Mesothelial cell of epicardium (in vitro differentiated cells): ENCODE data around the gene PSTPIP1. TPM values are rescaled to one million over a fixed set of nuclear protein-coding genes. Genes with fewer than 3 reads are reported as not detected.

ENCODE experiments used
- DNase-seq, 2 experiments: peaks; one replicate each; pipeline ENCODE4 v3.0.0; 2021; ENCODE audit warnings: low spot score in 2 of 2; ENCODE audit not compliant: unreplicated experiment in 2 of 2
- H3K27ac Mint-ChIP-seq: 2 replicates; pipeline ENCODE4 v1.8.0; 2021; ENCODE audit warnings: mixed read lengths
- H3K27me3 Mint-ChIP-seq: 2 replicates; pipeline ENCODE4 v1.8.0; 2021; ENCODE audit warnings: low read depth, mixed read lengths
- H3K36me3 Mint-ChIP-seq: 2 replicates; pipeline ENCODE4 v1.8.0; 2021; ENCODE audit warnings: mixed read lengths
- H3K4me1 Mint-ChIP-seq: 2 replicates; pipeline ENCODE4 v1.8.0; 2021; ENCODE audit warnings: mixed read lengths
- H3K4me3 Mint-ChIP-seq: 2 replicates; pipeline ENCODE4 v1.8.0; 2021; ENCODE audit warnings: mild to moderate bottlenecking, moderate library complexity, mixed read lengths
- H3K9me3 Mint-ChIP-seq: 2 replicates; pipeline ENCODE4 v1.8.0; 2021; ENCODE audit warnings: mixed read lengths
- CTCF ChIP-seq: fragments of 200-600 bp; sonication (generic); IDR thresholded peaks from one replicate; pipeline ENCODE4 v1.5.0; 2021; ENCODE audit warnings: antibody characterized with exemption; ENCODE audit not compliant: unreplicated experiment
- total RNA-seq: library from RNA; stranded (reverse); gene quantifications from 3 replicates; pipeline ENCODE4 v1.2.1, GENCODE V29; 2021

The PSTPIP1 gene
- total RNA-seq, 1 donor from 2014 or later: not detected

- H3K4me1 Mint-ChIP-seq: peaks cover 2% of the 10 kb centered on the region
- no peak for TF ChIP-seq CTCF
- H3K27ac Mint-ChIP-seq: no peak overlapping the region
- H3K27me3 Mint-ChIP-seq: peaks cover 12% of the 10 kb centered on the region
- no peaks in the 10 kb centered on the region for H3K36me3 Mint-ChIP-seq
- peaks cover 9% of the 10 kb centered on the region for H3K9me3 Mint-ChIP-seq
- DNase-seq: no peak
- H3K4me3 Mint-ChIP-seq: no peak overlapping the region
These were observed 20.4 kb upstream of the PSTPIP1 start for GRCh38 chr15:76974456-76975036.

GRCh38 chr15:76976141-76976540 lies 18.8 kb upstream of the PSTPIP1 start:
- no peaks in the 10 kb centered on the region for H3K36me3 Mint-ChIP-seq
- H3K4me3 Mint-ChIP-seq: no peak overlapping the region
- H3K27me3 Mint-ChIP-seq: peaks cover 12% of the 10 kb centered on the region
- H3K9me3 Mint-ChIP-seq: peaks cover 9% of the 10 kb centered on the region
- DNase-seq: no peak
- no peak overlapping the region for H3K27ac Mint-ChIP-seq
- no peak for TF ChIP-seq CTCF
- peaks cover 2% of the 10 kb centered on the region for H3K4me1 Mint-ChIP-seq

GRCh38 chr15:76976572-76977270 lies 18.2 kb upstream of the PSTPIP1 start:
- no peak overlapping the region for H3K4me3 Mint-ChIP-seq
- DNase-seq: no peak
- no peaks in the 10 kb centered on the region for H3K36me3 Mint-ChIP-seq
- TF ChIP-seq CTCF: no peak
- H3K27ac Mint-ChIP-seq: no peak overlapping the region
- peaks cover 12% of the 10 kb centered on the region for H3K27me3 Mint-ChIP-seq
- peaks cover 2% of the 10 kb centered on the region for H3K4me1 Mint-ChIP-seq
- H3K9me3 Mint-ChIP-seq: peaks cover 9% of the 10 kb centered on the region

- H3K4me1 Mint-ChIP-seq: no peaks in the 10 kb centered on the region
- no peak for DNase-seq
- TF ChIP-seq CTCF: no peak
- peaks cover 8% of the 10 kb centered on the region for H3K27me3 Mint-ChIP-seq
- no peak overlapping the region for H3K27ac Mint-ChIP-seq
- H3K4me3 Mint-ChIP-seq: no peak overlapping the region
- peaks cover 9% of the 10 kb centered on the region for H3K9me3 Mint-ChIP-seq
- no peaks in the 10 kb centered on the region for H3K36me3 Mint-ChIP-seq
These were observed 16.2 kb upstream of the PSTPIP1 start for GRCh38 chr15:76978522-76979330.

GRCh38 chr15:76979331-76979925 lies 15.5 kb upstream of the PSTPIP1 start:
- no peaks in the 10 kb centered on the region for H3K36me3 Mint-ChIP-seq
- TF ChIP-seq CTCF: no peak

More at GRCh38 chr15:76979331-76979925, 15.5 kb upstream of the PSTPIP1 start:
- DNase-seq: no peak
- H3K9me3 Mint-ChIP-seq: peaks cover 9% of the 10 kb centered on the region
- no peaks in the 10 kb centered on the region for H3K4me1 Mint-ChIP-seq
- H3K27ac Mint-ChIP-seq: no peak overlapping the region
- no peak overlapping the region for H3K4me3 Mint-ChIP-seq
- H3K27me3 Mint-ChIP-seq: peaks cover 4% of the 10 kb centered on the region
